ENCODE results near the gene DBF4B.

The DBF4B gene

GRCh38 chr17:44775136-44775837 is 66.8 kb downstream of the DBF4B start:
- no peaks in the 10 kb centered on the region for H3K79me2 ChIP-seq
- H3K4me3 ChIP-seq (ENCODE audit: low read depth, low read length) = peak overlapping the region; percentile 46
- H3K36me3 ChIP-seq (ENCODE audit: control insufficient read depth, insufficient read depth, low read length) = no peaks in the 10 kb centered on the region
- H3K9me3 ChIP-seq (ENCODE audit: control insufficient read depth, low read length) = no peaks in the 10 kb centered on the region
- peak overlapping the region; percentile 90 for H3K4me2 ChIP-seq (ENCODE audit: low read length)
- TF ChIP-seq CTCF (IDR thresholded peaks at IDR 0.05) = no peak
- peak overlapping the region; percentile 69 for H2AFZ ChIP-seq
- no peaks in the 10 kb centered on the region for H3K27me3 ChIP-seq (ENCODE audit: control insufficient read depth, insufficient read depth, low read length)
- no peak overlapping the region for H3K9ac ChIP-seq
- no peaks in the 10 kb centered on the region for H3K4me1 ChIP-seq
- peak overlapping the region; percentile 3 for H3K27ac ChIP-seq

DNA sequence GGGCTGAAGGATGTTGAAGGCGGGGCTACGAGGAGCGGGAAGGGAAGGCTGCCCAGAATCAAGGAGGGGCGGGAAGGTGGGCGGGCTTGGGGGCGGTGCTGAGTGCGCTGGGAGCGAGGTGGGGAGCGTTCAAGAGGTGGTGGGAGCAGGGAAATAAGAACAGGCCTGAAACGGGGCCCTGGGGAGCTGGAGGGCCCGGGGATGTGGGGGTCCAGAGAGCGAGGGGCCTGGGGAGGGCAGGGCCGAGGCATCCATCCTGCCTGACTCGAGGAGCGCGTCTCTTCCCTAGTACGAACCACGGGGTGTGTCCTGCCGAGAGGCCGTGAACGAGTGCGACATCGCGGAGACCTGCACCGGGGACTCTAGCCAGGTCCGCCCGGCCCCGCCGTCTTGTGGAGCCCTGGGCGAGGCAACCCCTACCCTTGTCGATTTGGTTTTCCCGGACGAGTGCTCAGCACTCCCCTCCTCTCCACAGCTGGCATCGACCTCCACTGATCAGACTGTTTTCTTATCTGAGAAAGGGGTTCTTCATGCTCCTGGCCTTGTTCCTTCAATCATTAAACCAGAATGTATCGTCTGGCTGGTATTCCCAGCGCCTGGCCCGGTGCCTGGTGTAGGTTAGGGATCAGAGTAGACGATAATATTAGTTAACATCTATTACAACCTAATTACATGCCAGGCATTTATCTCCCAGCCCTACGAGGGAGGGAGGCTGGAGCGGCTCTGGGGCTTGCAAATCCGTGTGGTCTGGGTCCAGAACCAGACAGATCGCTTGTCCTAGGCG is 67.6 kb downstream of the DBF4B start:
- Histone ChIP-seq H3K4me2 (ENCODE audit: low read length) (peak overlapping the region; percentile 90), H3K9me3 (ENCODE audit: control insufficient read depth, low read length) (no peaks in the 10 kb centered on the region), H3K4me3 (ENCODE audit: low read depth, low read length) (peak overlapping the region; percentile 46), H3K27me3 (ENCODE audit: control insufficient read depth, insufficient read depth, low read length) (no peaks in the 10 kb centered on the region), H3K27ac (no peak overlapping the region), H3K4me1 (no peaks in the 10 kb centered on the region), H3K79me2 (no peaks in the 10 kb centered on the region), H3K9ac (no peak overlapping the region), H2AFZ (peak overlapping the region; percentile 69), H3K36me3 (ENCODE audit: control insufficient read depth, insufficient read depth, low read length) (no peaks in the 10 kb centered on the region)
- no peak for TF ChIP-seq CTCF (IDR thresholded peaks at IDR 0.05)

- Histone ChIP-seq H3K27me3 (ENCODE audit: control insufficient read depth, insufficient read depth, low read length) (no peaks in the 10 kb centered on the region), H3K4me3 (ENCODE audit: low read depth, low read length) (no peak overlapping the region), H3K9ac (no peak overlapping the region), H3K4me2 (ENCODE audit: low read length) (no peak overlapping the region), H3K4me1 (no peaks in the 10 kb centered on the region), H3K79me2 (no peaks in the 10 kb centered on the region), H2AFZ (no peak overlapping the region), H3K27ac (no peak overlapping the region), H3K9me3 (ENCODE audit: control insufficient read depth, low read length) (no peaks in the 10 kb centered on the region), H3K36me3 (ENCODE audit: control insufficient read depth, insufficient read depth, low read length) (no peaks in the 10 kb centered on the region)
- TF ChIP-seq CTCF (IDR thresholded peaks at IDR 0.05) = no peak
These were observed 68.3 kb downstream of the DBF4B start for GRCh38 chr17:44776628-44777393.

DNA sequence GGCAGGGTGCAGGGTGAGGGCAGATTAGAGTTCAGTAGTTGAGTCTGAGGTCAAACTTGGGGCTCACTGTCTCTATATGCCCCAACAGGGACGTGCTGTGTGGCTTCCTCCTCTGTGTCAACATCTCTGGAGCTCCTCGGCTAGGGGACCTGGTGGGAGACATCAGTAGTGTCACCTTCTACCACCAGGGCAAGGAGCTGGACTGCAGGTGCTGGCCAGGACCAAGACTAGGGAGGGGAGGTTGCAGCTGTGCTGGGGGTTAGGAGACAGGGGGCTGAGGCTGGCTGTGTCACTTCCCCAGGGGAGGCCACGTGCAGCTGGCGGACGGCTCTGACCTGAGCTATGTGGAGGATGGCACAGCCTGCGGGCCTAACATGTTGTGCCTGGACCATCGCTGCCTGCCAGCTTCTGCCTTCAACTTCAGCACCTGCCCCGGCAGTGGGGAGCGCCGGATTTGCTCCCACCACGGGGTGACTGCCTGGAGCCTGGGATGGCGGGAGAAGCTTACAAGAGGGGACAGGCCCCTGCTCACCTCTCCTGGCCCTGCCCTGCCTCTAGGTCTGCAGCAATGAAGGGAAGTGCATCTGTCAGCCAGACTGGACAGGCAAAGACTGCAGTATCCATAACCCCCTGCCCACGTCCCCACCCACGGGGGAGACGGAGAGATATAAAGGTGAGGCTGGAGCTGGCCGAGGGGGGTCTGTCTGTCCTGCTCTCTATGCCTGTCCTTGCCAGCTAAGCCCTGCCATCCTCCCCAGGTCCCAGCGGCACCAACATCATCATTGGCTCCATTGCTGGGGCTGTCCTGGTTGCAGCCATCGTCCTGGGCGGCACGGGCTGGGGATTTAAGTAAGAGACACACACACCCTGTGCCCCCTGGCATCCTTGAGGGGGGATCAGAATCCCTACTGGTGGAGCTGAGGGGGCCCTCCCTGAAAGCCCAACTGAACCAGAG is 69.2 kb downstream of the DBF4B start:
- no peaks in the 10 kb centered on the region for H3K9me3 ChIP-seq (ENCODE audit: control insufficient read depth, low read length)
- H3K27ac ChIP-seq = no peak overlapping the region
- no peaks in the 10 kb centered on the region for H3K4me1 ChIP-seq
- no peak overlapping the region for H3K4me2 ChIP-seq (ENCODE audit: low read length)
- H3K27me3 ChIP-seq (ENCODE audit: control insufficient read depth, insufficient read depth, low read length) = no peaks in the 10 kb centered on the region
- H3K9ac ChIP-seq = no peak overlapping the region
- H3K4me3 ChIP-seq (ENCODE audit: low read depth, low read length) = no peak overlapping the region
- no peak for TF ChIP-seq CTCF (IDR thresholded peaks at IDR 0.05)
- H3K36me3 ChIP-seq (ENCODE audit: control insufficient read depth, insufficient read depth, low read length) = no peaks in the 10 kb centered on the region
- H2AFZ ChIP-seq = no peak overlapping the region
- no peaks in the 10 kb centered on the region for H3K79me2 ChIP-seq
